ENCODE results near the gene FOXA2. TPM values are rescaled to one million over a fixed set of nuclear protein-coding genes. Genes with fewer than 3 reads are reported as not detected.

The FOXA2 gene
- total and polyA plus RNA-seq, 2 of the 13 experiments (the other 11 are each of a cell fraction or from before 2014, with no cell fraction given), result 8.8 to 12.2 TPM

DNA sequence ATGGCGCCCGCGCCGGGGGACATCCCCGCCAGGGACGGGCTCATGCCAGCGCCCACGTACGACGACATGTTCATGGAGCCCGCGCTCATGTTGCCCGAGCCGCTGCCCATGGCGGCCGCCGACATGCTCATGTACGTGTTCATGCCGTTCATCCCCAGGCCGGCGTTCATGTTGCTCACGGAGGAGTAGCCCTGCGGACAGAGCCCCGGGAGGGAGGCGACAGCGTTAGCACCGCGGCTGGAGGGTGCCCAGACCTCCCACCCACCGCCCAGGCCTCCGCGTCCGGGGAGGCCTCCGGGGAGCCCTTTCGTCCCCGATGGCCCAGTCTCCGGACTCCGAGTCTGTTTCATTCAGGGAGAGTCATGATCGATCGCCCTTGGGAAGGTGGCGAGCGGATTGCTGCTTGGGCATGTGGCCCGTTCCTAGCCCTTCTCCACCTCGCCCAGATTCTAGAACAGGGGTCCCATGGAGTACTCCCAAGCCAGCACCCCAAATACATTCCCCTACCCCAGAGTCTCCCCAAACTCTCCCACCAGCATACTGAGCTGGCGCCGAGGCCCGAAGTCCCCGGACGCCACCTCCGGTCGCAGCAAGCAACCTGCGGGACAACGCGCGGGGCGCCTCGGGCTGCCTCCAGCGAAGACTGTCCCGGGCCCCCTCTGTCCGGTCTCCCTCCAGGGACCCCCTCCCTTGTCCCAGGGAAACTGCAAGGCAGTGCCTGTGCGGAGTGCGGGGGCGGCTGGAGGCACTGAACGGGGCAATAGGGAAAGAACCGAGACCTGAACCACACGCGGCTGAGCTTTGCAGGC lies 1.2 kb downstream of the FOXA2 start (continued):
- no peak for TF ChIP-seq ZNF512 (CRISPR knock-in tag; IDR thresholded peaks at IDR 0.05)
- no peak for TF ChIP-seq ZNF33A (CRISPR knock-in tag; IDR thresholded peaks at IDR 0.05; ENCODE audit: borderline replicate concordance)
- TF ChIP-seq ZBTB39 (CRISPR knock-in tag; IDR thresholded peaks at IDR 0.05), result no peak
- TF ChIP-seq, protein P1, sequence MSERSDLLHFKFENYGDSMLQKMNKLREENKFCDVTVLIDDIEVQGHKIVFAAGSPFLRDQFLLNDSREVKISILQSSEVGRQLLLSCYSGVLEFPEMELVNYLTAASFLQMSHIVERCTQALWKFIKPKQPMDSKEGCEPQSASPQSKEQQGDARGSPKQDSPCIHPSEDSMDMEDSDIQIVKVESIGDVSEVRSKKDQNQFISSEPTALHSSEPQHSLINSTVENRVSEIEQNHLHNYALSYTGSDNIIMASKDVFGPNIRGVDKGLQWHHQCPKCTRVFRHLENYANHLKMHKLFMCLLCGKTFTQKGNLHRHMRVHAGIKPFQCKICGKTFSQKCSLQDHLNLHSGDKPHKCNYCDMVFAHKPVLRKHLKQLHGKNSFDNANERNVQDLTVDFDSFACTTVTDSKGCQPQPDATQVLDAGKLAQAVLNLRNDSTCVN (CRISPR knock-in tag; IDR thresholded peaks at IDR 0.05; ENCODE audit: borderline replicate concordance), result no peak; the same call in 1 of the 2 replicates
- TF ChIP-seq PHF5A (CRISPR knock-in tag; IDR thresholded peaks at IDR 0.05; ENCODE audit: low read depth, unreplicated experiment), result peak; percentile 22
- 0 out of 2 replicates have a peak, but pooled peaks have one; percentile 70 for TF ChIP-seq ZFP37 (CRISPR knock-in tag; IDR thresholded peaks at IDR 0.05; ENCODE audit: borderline replicate concordance)
- TF ChIP-seq ZNF598 (CRISPR knock-in tag; IDR thresholded peaks at IDR 0.05; ENCODE audit: borderline replicate concordance), result no peak
- TF ChIP-seq GABPA (IDR thresholded peaks at IDR 0.05; ENCODE audit: low read depth, low read length), result no peak
- no peak for TF ChIP-seq GABPA (CRISPR knock-in tag; IDR thresholded peaks at IDR 0.05; ENCODE audit: low read depth)
- TF ChIP-seq ATF5 (CRISPR knock-in tag; IDR thresholded peaks at IDR 0.05; ENCODE audit: low read depth), result peak; percentile 7; the same call in 1 of the 2 replicates
- TF ChIP-seq MEIS1 (CRISPR knock-in tag; IDR thresholded peaks at IDR 0.05; ENCODE audit: borderline replicate concordance), result peak; percentile 54; the same call in 1 of the 2 replicates
- TF ChIP-seq, protein P2, sequence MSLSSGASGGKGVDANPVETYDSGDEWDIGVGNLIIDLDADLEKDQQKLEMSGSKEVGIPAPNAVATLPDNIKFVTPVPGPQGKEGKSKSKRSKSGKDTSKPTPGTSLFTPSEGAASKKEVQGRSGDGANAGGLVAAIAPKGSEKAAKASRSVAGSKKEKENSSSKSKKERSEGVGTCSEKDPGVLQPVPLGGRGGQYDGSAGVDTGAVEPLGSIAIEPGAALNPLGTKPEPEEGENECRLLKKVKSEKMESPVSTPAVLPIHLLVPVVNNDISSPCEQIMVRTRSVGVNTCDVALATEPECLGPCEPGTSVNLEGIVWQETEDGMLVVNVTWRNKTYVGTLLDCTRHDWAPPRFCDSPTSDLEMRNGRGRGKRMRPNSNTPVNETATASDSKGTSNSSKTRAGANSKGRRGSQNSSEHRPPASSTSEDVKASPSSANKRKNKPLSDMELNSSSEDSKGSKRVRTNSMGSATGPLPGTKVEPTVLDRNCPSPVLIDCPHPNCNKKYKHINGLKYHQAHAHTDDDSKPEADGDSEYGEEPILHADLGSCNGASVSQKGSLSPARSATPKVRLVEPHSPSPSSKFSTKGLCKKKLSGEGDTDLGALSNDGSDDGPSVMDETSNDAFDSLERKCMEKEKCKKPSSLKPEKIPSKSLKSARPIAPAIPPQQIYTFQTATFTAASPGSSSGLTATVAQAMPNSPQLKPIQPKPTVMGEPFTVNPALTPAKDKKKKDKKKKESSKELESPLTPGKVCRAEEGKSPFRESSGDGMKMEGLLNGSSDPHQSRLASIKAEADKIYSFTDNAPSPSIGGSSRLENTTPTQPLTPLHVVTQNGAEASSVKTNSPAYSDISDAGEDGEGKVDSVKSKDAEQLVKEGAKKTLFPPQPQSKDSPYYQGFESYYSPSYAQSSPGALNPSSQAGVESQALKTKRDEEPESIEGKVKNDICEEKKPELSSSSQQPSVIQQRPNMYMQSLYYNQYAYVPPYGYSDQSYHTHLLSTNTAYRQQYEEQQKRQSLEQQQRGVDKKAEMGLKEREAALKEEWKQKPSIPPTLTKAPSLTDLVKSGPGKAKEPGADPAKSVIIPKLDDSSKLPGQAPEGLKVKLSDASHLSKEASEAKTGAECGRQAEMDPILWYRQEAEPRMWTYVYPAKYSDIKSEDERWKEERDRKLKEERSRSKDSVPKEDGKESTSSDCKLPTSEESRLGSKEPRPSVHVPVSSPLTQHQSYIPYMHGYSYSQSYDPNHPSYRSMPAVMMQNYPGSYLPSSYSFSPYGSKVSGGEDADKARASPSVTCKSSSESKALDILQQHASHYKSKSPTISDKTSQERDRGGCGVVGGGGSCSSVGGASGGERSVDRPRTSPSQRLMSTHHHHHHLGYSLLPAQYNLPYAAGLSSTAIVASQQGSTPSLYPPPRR (CRISPR knock-in tag; IDR thresholded peaks at IDR 0.05; ENCODE audit: borderline replicate concordance), result no peak
- TF ChIP-seq ZBTB25 (CRISPR knock-in tag; IDR thresholded peaks at IDR 0.05), result no peak
